Measurements from ENCODE around the gene SIL1. TPM values are rescaled to one million over a fixed set of nuclear protein-coding genes. Genes with fewer than 3 reads are reported as not detected.

The SIL1 gene
- total and polyA plus RNA-seq, 9 of the 15 experiments (the other 6 are each of a cell fraction or from before 2014, with no cell fraction given), result 1.3 to 30.5 (median 18.1) TPM

DNA sequence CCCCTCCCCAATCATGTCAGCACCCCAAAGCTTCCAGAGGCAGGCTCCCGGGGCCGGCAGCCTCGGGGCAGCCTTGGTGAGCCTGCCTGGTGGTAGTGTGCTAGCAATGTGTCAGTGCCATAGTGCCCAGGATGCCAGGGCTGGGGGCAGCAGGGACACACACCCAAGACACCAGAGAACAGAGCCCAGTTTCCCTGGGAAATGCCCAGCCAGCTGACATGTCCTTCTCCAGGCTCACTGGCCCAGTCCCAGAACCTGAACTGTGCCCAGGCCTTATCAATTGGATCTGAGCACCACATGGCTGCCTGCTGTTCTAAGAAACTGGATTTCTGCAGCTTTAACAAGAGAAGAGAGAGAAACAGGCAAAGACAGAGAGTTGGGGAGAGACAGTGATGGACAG lies 248.2 kb downstream of the SIL1 start (continued):
- TF ChIP-seq, protein P1, sequence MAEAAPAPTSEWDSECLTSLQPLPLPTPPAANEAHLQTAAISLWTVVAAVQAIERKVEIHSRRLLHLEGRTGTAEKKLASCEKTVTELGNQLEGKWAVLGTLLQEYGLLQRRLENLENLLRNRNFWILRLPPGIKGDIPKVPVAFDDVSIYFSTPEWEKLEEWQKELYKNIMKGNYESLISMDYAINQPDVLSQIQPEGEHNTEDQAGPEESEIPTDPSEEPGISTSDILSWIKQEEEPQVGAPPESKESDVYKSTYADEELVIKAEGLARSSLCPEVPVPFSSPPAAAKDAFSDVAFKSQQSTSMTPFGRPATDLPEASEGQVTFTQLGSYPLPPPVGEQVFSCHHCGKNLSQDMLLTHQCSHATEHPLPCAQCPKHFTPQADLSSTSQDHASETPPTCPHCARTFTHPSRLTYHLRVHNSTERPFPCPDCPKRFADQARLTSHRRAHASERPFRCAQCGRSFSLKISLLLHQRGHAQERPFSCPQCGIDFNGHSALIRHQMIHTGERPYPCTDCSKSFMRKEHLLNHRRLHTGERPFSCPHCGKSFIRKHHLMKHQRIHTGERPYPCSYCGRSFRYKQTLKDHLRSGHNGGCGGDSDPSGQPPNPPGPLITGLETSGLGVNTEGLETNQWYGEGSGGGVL (CRISPR knock-in tag; IDR thresholded peaks at IDR 0.05), result no peak
- no peak for TF ChIP-seq CHCHD3 (CRISPR knock-in tag; IDR thresholded peaks at IDR 0.05)

DNA sequence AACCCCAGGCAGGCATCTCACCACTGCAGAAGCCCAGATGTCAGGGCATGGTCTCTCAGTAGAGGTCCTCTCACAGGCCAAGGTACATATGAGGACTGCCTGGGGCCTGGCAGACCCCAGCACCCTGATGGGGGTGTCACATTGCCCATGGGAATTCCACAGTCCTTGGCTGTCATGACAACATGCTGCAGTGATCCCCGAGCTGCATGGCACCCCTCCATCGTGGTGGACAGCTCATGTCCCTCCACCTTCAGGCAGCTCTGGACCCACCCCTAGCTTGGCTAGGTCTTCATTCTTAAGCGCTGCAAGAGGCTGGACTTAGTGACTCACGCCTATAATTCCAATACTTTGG lies 249.0 kb downstream of the SIL1 start:
- in situ Hi-C loops (cut with MboI), result no loop called here
- no peak overlapping the region for H2AFZ ChIP-seq (ENCODE audit: low read depth, low read length)
- H3K4me3 ChIP-seq, result no peak overlapping the region
- intact Hi-C loops (cut with micrococcal nuclease), result no loop called here
- H3K4me1 ChIP-seq (replicated peaks in 1 of 2; ENCODE audit: control insufficient read depth in 2 of 2, insufficient read depth in 2 of 2, low read length in 2 of 2), result peaks cover 0 to 31% of the 10 kb centered on the region in 2 experiments; a peak in 2 of 5 replicates
- no peaks in the 10 kb centered on the region for H3K27me3 ChIP-seq (ENCODE audit: control insufficient read depth in 2 of 2, insufficient read depth in 2 of 2, low read length in 2 of 2)
- DNase-seq (ENCODE audit: extremely low read depth in 1 of 4, low spot score in 3 of 4) (no peak), FAIRE-seq (no peak), ATAC-seq (no peak)
- H3K79me2 ChIP-seq (ENCODE audit: control insufficient read depth, insufficient read depth, low read length), result no peaks in the 10 kb centered on the region
- 52% methylated on average over 4 of the region's 4 CpGs for WGBS (ENCODE audit: insufficient coverage, low coverage, missing lambda C conversion rate)
- H3K4me2 ChIP-seq (ENCODE audit: insufficient read depth, low read length), result no peak overlapping the region
- BruUV-seq (replicated peaks), result no TSS peak
- peaks cover 4% of the 10 kb centered on the region; the same call in 2 of the 3 replicates for H3K36me3 ChIP-seq (ENCODE audit: control insufficient read depth, insufficient read depth, low read length)
- ChIA-PET CTCF (ENCODE audit: low intra/inter-chr PET ratio) (no interaction called here), POLR2A (interaction anchor here (0.6 kb wide), 1 partner anchor 352 kb away, joined by 3 read pairs; no protein-coding TSS in a partner anchor)
- no peaks in the 10 kb centered on the region for H3K9me3 ChIP-seq (replicated peaks; ENCODE audit: control insufficient read depth, insufficient read depth, low read depth, low read length)
- no peaks in the 10 kb centered on the region for H4K20me1 ChIP-seq (replicated peaks; ENCODE audit: control insufficient read depth, insufficient read depth, low read length)
- H3K27ac ChIP-seq (ENCODE audit: extremely low read depth, low read depth, low read length), result no peak overlapping the region
- H3K9ac ChIP-seq (ENCODE audit: insufficient read depth in 1 of 2, low read depth in 2 of 2, low read length in 2 of 2), result no peak overlapping the region
- H3K9me1 ChIP-seq (ENCODE audit: control insufficient read depth, insufficient read depth, low read length), result peaks cover 2% of the 10 kb centered on the region
- TF ChIP-seq KAT8 (IDR thresholded peaks at IDR 0.05; ENCODE audit: low read depth) (no peak), ZSCAN32 (CRISPR knock-in tag; IDR thresholded peaks at IDR 0.05) (no peak), MIER1 (IDR thresholded peaks at IDR 0.05; ENCODE audit: low read depth) (no peak), ZZZ3 (IDR thresholded peaks at IDR 0.05) (no peak), ZNF282 (CRISPR knock-in tag; IDR thresholded peaks at IDR 0.05) (no peak), ZNF584 (CRISPR knock-in tag; IDR thresholded peaks at IDR 0.05; ENCODE audit: low read depth) (no peak), CHCHD3 (CRISPR knock-in tag; IDR thresholded peaks at IDR 0.05) (no peak)
- TF ChIP-seq, protein P2, sequence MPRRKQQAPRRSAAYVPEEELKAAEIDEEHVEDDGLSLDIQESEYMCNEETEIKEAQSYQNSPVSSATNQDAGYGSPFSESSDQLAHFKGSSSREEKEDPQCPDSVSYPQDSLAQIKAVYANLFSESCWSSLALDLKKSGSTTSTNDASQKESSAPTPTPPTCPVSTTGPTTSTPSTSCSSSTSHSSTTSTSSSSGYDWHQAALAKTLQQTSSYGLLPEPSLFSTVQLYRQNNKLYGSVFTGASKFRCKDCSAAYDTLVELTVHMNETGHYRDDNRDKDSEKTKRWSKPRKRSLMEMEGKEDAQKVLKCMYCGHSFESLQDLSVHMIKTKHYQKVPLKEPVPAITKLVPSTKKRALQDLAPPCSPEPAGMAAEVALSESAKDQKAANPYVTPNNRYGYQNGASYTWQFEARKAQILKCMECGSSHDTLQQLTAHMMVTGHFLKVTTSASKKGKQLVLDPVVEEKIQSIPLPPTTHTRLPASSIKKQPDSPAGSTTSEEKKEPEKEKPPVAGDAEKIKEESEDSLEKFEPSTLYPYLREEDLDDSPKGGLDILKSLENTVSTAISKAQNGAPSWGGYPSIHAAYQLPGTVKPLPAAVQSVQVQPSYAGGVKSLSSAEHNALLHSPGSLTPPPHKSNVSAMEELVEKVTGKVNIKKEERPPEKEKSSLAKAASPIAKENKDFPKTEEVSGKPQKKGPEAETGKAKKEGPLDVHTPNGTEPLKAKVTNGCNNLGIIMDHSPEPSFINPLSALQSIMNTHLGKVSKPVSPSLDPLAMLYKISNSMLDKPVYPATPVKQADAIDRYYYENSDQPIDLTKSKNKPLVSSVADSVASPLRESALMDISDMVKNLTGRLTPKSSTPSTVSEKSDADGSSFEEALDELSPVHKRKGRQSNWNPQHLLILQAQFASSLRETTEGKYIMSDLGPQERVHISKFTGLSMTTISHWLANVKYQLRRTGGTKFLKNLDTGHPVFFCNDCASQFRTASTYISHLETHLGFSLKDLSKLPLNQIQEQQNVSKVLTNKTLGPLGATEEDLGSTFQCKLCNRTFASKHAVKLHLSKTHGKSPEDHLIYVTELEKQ (CRISPR knock-in tag; IDR thresholded peaks at IDR 0.05), result no peak
- TF ChIP-seq, protein P3, sequence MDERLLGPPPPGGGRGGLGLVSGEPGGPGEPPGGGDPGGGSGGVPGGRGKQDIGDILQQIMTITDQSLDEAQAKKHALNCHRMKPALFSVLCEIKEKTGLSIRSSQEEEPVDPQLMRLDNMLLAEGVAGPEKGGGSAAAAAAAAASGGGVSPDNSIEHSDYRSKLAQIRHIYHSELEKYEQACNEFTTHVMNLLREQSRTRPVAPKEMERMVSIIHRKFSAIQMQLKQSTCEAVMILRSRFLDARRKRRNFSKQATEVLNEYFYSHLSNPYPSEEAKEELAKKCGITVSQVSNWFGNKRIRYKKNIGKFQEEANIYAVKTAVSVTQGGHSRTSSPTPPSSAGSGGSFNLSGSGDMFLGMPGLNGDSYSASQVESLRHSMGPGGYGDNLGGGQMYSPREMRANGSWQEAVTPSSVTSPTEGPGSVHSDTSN (CRISPR knock-in tag; IDR thresholded peaks at IDR 0.05; ENCODE audit: low read depth), result no peak
- TF ChIP-seq, protein P3 (tag; conservative IDR thresholded peaks at IDR 0.05; ENCODE audit: low read depth), result no peak
- TF ChIP-seq, protein P4, sequence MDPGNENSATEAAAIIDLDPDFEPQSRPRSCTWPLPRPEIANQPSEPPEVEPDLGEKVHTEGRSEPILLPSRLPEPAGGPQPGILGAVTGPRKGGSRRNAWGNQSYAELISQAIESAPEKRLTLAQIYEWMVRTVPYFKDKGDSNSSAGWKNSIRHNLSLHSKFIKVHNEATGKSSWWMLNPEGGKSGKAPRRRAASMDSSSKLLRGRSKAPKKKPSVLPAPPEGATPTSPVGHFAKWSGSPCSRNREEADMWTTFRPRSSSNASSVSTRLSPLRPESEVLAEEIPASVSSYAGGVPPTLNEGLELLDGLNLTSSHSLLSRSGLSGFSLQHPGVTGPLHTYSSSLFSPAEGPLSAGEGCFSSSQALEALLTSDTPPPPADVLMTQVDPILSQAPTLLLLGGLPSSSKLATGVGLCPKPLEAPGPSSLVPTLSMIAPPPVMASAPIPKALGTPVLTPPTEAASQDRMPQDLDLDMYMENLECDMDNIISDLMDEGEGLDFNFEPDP (CRISPR knock-in tag; IDR thresholded peaks at IDR 0.05), result no peak
